ENCODE results near the gene PCDH17.

DNA sequence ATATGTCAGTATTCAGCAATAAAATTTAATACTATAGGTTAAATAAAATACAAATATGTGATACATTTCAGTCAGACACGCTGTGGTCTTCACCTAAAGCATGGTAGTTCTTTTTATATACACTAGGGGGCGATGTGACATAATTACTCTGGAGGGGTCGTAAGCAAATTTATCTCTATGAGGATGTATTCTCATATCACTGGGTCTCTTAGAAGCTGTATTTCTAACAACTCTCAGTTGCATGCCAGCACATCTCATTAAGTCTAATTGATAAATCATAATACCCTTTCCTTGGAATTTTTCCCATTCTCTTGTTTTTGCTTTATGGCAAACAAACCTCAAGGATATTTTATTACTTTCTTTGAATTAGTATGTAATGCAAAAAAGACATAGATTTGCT is 3.9 kb upstream of the PCDH17 start:
- TF ChIP-seq, protein P1, sequence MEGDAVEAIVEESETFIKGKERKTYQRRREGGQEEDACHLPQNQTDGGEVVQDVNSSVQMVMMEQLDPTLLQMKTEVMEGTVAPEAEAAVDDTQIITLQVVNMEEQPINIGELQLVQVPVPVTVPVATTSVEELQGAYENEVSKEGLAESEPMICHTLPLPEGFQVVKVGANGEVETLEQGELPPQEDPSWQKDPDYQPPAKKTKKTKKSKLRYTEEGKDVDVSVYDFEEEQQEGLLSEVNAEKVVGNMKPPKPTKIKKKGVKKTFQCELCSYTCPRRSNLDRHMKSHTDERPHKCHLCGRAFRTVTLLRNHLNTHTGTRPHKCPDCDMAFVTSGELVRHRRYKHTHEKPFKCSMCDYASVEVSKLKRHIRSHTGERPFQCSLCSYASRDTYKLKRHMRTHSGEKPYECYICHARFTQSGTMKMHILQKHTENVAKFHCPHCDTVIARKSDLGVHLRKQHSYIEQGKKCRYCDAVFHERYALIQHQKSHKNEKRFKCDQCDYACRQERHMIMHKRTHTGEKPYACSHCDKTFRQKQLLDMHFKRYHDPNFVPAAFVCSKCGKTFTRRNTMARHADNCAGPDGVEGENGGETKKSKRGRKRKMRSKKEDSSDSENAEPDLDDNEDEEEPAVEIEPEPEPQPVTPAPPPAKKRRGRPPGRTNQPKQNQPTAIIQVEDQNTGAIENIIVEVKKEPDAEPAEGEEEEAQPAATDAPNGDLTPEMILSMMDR (IDR thresholded peaks at IDR 0.05) = peak in 1 of 3 donors; percentile 24
- no peak for TF ChIP-seq POLR2A (IDR thresholded peaks at IDR 0.05)
